Activated T-helper 1 cell treated with Interleukin-2 at 50 U/mL for 16 hours (primary cell): ENCODE data around the gene TRAPPC14.
"Not testable (repeated sequence)": the region's sequence is repeated elsewhere in the genome, so short reads cannot be mapped to it uniquely, and the experiment has no call there.

Experiments
- DNase-seq: peaks from one replicate; pipeline ENCODE4 v3.0.0-alpha.2; 2020; ENCODE audit warnings: low read depth

The TRAPPC14 gene

DNA sequence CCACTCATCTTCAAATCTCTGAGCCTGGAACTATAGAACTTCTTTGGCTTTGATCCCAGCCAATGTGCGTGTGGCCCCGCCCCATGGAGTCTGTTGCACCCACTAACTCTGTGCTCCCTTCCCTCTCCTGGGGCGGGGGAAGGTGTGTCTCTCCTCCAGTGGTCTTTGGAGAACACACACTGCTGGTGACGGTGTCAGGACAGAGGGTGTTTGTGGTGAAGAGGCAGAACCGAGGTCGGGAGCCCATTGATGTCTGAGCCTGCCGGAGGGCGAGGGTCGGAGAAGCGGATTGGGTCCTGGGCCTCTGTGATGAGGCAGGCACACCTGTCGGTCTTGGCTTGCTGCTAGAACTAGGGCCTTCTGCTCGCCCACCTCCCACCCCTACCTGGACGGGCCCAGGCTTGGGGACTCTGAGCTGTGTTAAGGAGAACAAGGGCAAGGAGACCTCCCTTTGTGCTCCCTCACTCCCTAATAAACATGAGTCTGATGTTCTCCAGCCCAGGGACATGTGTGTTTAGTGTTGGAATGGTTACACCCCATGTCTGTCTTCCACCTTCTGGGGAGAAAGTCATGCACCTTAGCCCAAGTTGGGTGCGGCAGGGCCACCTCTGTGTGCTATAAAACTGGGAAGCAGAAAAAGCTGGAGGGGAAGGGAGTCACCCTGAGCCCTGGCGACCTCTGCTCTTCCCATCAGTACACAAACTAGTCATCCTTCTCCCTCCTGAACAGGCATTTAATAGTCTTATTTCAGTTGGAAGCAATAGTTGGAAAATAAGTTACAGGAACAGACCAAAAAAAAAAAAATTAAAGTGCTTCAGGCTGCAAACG, 4.6 kb downstream of the TRAPPC14 start:
- no peak for DNase-seq

DNA sequence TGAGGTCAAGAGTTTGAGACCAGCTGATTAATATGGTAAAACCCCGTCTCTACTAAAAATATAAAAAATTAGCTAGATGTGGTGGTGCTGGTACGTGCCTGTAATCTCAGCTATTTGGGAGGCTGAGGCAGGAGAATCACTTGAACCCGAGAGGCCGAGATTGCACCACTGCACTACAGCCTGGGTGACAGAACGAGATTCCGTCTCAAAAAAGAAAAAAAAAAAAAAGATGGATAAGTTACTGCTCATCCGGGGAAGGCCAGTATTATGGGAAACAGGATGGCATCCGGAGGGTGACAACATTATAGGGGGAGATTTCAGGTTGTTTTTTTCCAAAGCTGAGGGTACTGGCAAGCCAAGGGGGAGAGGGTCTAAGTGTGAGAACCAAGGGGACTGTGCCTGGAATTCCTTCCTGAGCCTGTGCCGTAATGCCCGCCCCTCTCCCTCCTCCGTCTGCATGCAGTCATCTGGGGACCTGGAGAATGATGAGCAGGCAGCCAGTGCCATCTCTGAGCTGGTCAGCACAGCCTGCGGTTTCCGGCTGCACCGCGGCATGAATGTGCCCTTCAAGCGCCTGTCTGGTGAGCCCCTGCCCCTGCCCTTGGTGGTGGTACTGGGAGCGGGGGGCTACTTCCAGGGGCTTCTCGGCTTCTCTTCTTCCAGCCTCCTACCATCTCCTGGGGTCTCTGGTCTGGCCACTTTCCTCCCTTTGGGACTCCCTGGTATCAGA, 5.4 kb downstream of the TRAPPC14 start:
- DNase-seq: no peak

DNA sequence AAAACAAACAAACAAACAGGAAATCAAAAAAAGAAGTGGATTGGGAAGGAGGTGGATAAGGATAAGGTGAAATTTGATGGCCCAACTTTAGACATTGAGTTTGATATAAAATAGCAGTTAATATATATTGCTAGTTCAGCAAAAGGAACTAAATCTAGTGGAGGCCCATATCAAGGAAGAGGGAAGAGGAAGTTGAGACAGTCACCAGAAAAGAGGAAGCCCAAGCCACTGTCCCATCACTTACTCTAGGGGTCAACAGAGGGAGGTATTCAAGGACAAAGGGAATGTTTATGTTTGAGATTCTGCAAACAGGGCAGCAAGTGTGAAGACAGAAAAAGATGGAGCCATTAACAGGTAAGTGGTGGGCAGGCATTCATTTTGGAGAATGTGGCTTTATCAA, 6.1 kb downstream of the TRAPPC14 start:
- DNase-seq: no peak

DNA sequence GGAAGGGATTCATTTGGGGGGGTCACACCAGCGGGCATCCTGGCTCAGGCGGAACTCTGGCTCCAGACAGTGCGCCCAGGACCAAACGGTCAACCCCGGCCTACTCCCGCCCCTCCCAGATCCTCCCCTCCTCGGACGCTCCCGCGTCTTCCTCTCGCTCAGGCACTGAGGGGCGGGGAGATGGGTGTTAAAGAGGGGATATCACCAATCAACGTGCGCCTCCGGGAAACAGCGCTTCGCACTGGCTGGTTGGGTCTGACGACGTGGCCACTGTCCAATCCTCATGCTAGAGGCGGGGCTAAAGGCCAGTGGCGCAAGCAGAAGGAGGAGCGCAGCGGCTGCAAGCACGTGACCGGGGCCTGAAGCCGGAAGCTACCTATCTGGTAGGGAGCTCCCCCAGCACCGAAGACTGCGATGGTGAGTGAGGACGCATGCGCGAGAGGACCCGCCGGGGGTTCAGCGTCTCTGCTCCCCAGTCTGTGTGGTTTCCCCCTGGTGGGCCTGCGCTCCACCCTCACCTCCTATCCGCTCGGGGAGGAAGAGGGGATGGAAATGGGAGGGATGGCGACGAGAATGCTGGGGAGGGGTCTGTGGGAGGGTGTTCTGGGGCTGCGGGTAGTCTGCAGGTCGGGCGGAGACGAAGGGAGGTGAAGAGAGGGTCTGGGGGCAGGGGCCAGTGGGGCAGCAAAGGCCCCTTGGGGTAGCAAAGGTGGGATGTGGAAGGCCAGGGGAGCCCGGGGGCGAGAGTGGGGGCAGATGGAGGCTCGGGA, 9.8 kb downstream of the TRAPPC14 start, which contains the start of gene LAMTOR4:
Gene LAMTOR4, plus strand, starts transcription at position 360 of the 770 bp plus-strand sequence. Its CDS starts 55 bp downstream, at position 415.
- peak; percentile 97 for DNase-seq

DNA sequence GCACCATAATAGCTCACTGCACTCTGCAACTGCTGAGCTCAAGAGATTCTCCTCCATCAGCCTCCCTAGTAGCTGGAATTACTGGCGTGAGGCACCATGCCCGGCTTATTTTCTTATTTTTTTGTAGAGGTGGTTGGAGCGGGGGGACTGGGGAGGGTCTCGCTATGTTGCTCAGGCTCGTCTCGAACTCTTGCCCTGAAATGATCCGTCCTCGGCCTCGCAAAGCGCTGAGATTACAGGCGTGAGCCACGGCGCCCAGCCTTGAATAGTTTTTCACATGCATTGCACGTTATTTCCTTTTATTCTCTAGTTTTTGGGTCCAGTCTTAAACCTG, 10.3 kb downstream of the TRAPPC14 start:
- DNase-seq: no peak

DNA sequence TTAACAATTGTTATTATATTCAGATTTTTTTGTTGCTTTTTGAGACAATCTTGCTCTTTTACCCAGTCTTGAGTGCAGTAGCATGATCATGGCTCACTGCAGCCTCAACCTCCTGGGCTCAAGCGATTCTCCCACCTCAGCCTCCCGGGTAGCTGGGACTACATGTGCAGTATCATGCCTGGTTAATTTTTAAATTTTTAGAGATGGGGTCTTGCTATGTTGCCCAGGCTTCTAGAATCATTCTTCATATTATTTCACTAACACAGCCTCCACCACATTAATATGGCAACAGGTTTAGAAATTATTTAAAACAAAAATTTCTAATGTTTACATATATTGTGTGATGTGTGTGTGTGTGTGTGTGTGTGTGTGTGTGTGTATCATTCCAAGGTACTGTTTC, 11.2 kb downstream of the TRAPPC14 start:
- DNase-seq: no peak

DNA sequence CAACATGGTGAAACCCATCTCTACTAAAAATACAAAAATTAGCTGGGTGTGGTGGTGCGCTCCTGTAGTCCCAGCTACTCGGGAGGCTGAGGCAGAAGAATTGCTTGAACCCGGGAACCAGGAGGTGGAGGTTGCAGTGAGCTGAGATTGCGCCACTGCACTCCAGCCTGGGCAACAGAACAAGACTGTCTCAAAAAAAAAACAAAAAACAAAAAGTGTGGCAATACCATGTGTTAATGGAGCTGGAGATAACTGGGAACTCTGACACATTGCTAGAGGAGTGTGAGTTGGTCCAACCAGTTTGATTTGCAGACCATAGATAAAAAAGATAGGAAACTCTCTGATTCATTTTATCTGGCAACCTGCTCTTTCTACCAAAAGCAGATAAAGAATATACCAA, 12.2 kb downstream of the TRAPPC14 start:
- DNase-seq: not testable (repeated sequence)

DNA sequence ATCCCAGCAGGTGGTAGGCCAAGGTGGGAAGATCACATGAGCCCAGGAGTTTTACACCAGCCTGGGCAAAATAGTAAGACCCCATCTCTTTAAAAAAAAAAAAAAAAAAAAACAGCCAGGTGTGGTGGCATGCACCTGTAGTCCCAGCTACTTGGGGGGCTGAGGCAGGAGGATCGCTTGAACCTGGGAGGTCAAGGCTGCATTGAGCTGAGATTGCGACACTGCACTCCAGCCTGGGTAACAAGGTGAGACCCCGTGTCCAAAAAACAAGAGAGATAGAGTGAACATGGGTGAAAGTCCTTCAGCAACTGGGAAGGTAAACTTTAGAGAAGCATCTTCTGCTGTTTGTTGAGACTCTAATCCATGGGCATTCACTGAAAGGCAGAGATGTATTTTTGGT, 16.1 kb downstream of the TRAPPC14 start:
- no peak for DNase-seq

DNA sequence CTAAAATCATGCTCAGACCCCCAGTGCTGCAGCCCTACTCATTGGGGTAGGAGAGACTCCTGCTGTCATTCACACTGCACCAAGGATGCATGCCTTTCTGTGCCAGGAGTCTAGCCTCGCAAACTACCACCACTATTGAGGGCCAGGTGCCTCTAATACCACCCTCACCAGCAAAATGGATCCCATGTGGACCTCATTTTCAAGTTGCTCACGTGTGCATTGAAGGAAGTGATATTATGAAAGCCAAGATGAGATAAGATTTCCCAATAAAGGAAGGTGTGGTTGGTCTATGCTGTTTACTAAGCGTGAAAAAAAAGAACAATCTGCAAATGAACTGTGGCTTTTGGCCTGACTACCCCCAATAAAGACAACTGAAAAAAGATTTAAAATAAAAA, 17.0 kb downstream of the TRAPPC14 start:
- no peak for DNase-seq

DNA sequence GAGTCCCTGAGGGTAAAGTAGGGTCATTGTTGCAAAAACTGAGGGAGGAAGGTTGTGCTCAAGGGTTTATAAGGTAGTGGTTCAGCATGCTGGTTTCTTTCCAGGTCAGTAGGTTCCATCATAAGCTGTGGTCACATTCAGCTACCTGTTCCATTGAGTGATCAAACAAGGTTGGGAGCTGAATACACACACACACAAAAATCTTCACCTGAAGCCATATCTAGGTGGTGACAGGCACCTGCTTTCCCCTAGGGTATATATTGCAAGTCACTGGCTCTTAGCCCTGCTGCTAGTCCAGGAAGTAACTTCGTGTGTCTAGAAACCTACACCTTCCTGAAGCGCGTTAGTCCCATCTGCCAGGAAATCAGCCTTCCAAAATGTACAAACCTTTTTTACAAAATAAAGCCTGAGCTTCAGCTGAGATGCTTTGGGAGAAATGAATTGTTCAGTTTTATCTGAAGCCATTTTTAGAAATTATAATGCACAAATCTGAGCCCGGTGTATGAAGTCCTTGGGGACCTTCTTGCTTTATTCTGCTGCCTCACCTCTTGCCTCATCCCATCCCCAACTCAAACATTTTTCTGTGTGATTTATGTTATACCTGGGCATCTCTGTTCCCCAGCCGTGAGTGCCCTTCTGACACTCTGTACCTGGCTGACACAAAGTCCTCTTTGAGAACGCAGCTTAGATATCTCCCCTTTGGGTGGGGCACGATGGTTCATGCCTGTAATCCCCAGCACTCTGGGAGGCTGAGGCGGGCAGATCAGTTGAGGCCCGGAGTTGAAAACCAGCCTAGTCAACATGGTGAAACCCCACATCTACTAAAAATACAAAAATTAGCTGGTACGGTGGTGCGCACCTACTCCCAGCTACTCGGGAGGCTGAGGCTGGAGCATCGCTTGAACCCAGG, 20.4 kb downstream of the TRAPPC14 start:
- no peak for DNase-seq

DNA sequence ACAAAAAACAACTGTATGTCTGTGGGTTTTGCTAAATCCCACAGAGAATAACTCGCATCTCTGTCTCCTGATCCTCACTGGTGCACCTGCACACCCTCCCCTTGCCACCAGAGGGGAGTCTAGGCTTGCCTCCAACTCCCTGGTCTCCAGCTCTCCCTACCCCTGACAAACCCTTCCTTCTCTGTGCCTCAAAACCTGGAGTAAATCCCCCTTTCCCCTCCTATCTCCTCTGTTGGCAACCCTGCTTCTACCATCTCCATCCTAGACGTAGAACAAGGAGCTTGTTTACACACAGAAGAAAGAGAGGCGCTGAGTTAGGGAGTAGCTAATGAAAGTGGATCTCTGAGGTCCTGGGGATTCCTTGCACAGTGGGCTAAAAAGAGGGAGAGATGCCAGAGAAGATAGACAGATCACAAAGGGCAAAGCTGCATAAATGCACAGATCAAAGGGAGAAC, 25.8 kb downstream of the TRAPPC14 start:
- DNase-seq: peak; percentile 39

DNA sequence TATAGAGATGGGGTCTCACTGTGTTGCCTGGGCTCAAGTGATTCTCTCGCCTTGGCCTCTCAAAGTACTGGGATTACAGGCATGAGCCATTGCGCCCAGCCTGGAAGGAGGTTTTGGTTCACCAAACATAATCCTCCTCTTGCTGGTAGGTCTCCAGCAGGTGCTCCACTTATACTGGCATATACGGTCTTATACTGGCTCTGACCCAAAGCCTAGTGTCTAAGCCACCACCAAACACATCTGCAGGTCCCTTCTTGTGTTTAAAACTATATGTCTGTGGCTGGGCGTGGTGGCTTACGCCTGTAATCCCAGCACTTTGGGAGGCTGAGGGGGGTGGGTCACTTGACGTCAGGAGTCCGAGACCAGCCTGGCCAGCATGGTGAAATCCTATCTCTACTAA, 26.4 kb downstream of the TRAPPC14 start:
- no peak for DNase-seq

DNA sequence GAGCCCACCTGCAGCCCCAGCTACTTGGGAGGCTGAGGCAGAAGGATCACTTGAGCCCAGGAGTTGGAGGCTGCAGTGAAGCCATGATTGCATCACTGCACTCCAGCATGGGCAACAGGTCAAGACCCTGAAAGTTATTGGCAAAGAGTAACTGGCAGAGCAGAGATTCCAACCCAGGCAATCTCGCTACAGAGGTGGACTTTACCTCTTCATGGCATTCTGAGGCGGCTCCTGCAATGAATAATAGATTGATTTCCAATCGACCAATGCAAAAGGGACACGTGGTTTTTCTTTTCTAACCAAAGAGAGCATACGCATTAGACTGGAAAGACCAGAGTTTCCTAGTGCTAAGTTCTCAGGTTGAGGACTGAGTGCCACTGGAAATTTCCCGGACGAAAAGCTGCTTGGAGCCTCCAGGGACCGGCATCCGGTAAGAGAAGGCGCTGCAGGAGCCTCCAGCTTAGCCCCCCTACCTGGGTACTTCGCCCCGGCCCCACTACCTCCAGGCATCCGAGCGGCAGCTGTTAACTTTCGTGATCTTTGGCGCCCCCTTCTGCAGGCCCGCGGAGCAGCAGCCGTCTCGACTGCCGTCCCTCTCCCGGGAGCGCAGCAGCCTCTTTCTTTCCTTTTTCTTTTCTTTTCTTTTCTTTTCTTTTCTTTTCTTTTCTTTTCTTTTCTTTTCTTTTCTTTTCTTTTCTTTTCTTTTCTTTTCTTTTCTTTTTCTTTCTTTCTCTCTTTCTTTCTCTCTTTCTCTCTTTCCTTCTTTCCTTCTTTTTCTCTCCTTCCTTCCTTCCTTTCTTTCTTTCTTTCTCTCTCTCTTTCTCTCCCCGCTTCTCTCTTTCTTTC, 27.7 kb downstream of the TRAPPC14 start:
- DNase-seq: peak; percentile 72

DNA sequence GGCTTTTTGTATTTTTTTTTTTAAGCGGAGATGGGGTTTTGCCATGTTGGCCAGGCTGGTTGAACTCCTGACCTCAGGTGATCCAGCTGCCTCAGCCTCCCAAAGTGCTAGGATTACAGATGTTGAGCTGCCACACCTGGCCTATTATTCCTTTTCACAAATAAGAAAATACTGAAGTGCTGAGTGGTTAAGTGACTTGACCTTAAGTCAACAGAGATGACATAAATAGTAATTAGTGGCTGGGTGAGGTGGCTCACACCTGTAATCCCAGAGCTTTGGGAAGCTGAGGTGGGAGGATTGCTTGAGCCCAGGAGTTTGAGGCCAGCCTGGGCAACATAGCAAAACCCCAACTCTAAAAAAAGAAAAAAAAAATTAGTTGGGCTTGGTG, 28.3 kb downstream of the TRAPPC14 start:
- DNase-seq: not testable (repeated sequence)

DNA sequence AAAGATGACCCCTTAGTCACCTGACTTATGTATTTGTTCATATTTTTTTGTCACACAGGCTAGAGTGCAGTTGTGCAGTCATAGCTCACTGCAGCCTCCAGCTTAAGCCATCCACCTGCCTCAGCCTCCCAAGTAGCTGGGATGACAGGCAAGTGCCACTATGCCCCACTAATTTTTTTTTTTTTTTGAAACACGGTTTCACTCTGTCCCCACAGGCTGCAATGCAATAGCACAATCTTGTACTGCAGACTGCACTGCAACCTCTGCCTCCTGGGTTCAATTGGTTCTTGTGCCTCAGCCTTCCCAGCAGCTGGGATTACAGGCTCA, 29.9 kb downstream of the TRAPPC14 start:
- DNase-seq: no peak

DNA sequence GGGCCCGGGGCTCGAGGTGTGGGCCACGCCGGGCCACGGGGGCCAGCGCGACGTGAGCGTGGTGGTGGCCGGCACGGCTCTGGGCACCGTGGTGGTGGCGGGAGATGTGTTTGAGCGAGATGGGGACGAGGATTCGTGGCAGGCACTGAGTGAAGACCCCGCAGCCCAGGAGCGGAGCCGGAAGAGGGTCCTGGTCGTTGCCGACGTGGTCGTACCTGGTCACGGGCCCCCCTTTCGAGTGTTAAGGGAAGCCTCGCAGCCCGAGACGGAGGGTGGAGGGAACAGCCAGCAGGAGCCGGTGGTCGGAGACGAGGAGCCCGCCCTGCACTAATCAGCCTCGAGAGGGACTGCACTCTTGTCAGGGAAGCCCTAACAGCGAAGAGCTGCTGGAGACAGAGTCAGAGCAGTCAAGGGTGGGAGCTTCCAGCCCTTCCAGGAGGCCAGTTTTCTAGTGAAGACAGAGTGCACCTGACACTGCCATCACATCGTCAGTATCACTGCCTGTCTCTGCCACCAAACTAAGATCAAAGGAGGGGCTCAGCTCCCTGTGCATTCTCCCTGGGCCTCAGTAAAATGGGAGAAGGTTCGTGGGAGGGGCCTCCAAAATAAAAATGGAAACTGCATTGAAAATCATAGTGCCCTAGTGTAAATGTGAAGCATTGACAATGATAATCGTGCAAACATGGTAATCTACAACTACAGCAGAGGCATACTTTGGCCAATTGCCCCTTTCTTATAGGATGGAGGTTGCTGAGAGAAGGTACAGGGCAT, 30.5 kb downstream of the TRAPPC14 start:
- DNase-seq: no peak

DNA sequence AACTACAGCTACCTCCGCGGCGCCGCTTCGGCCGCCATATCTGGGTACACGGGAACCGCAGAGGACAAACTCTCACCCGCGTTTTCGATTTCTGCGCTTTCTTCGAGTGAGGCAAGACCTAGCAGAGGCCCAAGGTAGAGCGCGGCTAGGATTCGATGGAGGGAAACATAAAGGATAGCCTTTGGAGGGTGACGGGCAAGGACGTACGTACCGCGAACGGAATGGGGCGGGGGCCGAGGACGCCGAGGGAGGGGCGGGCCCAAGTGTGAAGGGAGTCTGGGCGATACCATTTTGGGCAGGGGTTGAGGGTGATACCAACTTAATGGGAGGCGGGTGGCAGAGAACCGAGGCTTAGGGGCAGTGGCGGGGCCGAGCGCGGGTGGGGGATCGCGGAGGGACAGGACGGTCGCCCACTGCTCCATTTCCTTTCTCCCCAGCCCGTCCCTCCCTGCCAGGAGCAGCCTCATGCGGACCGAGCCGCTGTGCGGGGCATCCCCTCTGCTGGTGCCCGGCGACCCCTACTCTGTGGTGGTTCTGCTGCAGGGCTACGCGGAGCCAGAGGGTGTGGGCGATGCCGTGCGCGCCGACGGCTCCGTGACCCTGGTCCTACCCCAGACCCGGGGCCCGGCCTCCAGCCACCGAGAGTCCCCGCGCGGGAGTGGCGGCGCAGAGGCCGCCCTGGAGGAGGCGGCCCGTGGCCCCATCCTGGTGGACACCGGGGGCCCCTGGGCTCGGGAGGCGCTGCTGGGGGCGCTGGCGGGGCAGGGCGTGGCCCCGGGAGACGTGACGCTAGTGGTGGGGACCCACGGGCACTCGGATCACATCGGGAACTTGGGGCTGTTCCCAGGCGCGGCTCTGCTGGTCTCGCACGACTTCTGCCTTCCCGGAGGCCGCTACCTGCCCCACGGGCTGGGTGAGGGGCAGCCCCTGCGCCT, 31.3 kb downstream of the TRAPPC14 start, which contains the start of gene MBLAC1:
Gene MBLAC1, plus strand, starts transcription at position 37 of the 935 bp plus-strand sequence. Its CDS starts 429 bp downstream, at position 466.
- DNase-seq: peak; percentile 84

DNA sequence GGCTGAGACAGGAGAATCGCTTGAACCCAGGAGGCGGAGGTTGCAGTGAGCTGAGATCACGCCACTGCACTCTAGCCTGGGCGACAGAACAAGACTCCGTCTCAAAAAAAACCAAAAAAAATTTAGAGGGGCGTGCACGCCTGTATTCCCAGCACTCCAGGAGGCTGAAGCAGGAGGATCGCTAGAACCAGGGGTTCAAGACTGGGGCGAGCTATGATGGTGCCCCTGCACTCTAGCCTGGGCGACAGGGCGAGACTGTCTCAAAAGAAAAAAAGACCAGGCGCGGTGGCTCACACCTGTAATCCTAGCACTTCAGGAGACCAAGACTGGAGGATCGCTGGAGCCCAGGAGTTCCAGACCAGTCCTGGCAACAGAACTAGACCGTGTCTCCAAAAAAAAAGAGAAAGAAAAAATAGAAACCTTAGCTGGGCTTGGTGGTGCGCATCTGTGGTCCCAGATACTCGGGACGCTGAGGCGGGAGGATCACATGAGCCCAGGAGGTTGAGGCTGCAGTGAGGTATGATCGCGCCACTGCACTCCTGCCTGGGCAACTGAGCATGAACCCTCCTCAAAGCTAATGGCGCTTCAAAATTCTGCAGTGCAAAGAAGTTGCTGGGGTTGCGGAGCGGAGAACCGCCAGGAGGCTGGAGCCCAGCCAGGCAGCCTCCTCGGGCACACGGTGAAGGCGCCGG, 32.1 kb downstream of the TRAPPC14 start:
- no peak for DNase-seq
